ENCODE results near the gene COQ4. TPM values are rescaled to one million over a fixed set of nuclear protein-coding genes. Genes with fewer than 3 reads are reported as not detected.

COQ4 gene
- total RNA-seq, 1 donor from 2014 or later, result 56.2 TPM

DNA sequence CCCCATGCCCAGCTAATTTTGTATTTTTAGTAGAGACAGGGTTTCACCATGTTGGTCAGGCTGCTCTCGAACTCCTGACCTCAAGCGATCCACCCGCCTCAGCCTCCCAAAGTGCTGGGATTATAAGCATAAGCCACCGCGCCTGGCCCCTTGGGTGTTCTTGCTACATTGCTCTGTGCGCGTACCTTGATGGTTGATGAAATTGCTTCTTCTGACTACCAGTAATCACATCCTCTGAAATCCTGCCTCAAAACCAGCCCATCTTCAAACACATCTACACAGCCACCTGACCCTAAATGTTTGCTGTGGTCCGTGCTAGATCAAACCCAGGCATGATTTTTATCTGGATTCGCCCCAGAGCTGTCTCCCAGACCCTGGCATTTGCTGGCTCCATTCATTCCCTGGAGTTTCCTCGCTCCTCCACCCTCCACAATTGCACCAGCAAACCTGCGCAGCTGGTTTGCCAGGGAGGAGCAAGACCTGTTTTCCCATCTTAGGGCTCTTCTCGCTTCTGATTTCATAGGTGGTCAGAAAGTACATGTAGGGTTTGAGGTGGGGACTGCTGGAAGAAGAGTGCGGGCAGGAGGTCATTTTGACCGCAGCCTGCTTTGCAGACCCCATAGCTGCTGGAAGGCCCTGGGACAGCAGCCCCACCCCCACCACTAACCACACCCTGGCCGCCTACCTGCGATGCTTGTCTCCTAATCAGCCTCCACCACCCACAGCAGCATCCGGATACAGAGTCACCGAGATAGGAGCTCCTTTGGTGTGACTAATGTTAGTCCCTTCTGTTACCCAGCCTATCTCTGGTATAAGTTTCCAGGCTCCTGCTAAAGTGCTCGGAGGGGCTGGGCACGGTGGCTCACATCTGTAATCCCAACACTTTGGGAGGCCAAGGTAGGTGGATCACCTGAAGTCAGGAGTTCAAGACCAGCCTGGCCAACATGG, 23.8 kb upstream of the COQ4 start:
- Mint-ChIP-seq H3K4me3 (no peak overlapping the region), H3K27me3 (ENCODE audit: low read depth) (no peaks in the 10 kb centered on the region), H3K36me3 (peaks cover 2% of the 10 kb centered on the region), H3K4me1 (peaks cover 7% of the 10 kb centered on the region), H3K9me3 (no peaks in the 10 kb centered on the region), H3K27ac (peak overlapping the region; percentile 47)
- TF ChIP-seq, protein P1, sequence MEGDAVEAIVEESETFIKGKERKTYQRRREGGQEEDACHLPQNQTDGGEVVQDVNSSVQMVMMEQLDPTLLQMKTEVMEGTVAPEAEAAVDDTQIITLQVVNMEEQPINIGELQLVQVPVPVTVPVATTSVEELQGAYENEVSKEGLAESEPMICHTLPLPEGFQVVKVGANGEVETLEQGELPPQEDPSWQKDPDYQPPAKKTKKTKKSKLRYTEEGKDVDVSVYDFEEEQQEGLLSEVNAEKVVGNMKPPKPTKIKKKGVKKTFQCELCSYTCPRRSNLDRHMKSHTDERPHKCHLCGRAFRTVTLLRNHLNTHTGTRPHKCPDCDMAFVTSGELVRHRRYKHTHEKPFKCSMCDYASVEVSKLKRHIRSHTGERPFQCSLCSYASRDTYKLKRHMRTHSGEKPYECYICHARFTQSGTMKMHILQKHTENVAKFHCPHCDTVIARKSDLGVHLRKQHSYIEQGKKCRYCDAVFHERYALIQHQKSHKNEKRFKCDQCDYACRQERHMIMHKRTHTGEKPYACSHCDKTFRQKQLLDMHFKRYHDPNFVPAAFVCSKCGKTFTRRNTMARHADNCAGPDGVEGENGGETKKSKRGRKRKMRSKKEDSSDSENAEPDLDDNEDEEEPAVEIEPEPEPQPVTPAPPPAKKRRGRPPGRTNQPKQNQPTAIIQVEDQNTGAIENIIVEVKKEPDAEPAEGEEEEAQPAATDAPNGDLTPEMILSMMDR (IDR thresholded peaks at IDR 0.05; ENCODE audit: unreplicated experiment), result no peak
- DNase-seq (ENCODE audit: low spot score in 2 of 2, unreplicated experiment in 2 of 2), result no peak

DNA sequence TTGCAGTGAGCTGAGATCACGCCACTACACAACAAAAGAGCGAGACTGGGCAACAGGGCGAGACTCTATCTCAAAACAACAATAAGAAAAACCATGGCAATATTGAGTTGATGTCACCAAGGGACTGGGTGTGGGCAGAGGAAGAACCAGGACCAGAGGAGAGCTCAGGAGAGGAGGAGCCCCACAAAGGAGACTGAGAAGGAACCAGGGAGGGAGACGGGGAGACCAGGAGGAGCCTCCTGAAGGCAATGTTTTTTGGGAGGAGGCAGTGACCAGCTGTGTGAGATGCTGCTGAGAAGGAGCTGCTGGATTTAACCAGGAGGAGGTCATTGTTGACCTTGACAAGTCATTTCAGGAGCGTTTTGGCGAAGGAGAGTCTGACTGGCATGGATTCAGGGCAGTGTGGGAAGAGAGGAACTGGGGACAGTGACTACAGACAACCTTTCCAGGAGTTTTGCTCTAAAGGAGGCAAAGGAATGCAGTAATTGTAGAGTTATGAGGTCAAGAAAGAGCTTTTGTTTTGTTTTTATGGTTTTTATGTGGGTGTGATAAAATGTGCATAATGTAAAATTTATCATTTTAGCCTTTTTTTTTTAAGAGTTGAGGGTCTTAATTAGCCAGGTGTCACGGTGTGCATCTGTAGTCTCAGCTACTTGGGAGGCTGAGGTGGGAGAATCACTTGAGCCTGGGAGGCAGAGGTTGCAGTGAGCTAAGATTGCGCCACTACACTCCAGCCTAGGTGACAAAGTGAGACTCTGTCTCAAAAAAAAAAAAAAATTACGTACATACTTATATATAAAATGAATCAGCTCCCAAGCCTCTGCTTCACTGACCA, 18.3 kb upstream of the COQ4 start:
- no peak for DNase-seq (ENCODE audit: low spot score in 2 of 2, unreplicated experiment in 2 of 2)
- Mint-ChIP-seq H3K4me1 (no peaks in the 10 kb centered on the region), H3K4me3 (no peak overlapping the region), H3K27ac (no peak overlapping the region), H3K9me3 (no peaks in the 10 kb centered on the region), H3K27me3 (ENCODE audit: low read depth) (no peaks in the 10 kb centered on the region), H3K36me3 (peaks cover 8% of the 10 kb centered on the region)
- TF ChIP-seq, protein P1 (IDR thresholded peaks at IDR 0.05; ENCODE audit: unreplicated experiment), result no peak

DNA sequence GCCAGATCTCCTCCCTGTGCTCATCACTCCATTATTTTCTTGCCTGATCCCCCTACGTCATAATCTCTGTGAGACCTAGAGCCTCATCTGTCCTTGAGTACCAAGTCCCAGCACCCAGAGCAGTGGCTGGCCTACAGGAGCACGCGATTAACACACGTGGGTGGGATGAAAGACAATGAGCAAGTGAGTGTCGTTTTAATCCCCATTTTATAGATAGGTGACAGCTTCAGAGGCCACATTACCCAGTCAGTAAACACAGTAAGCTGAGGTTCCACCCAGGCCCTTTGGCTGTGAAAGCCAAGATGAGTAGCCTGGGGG, 17.7 kb upstream of the COQ4 start:
- H3K27me3 Mint-ChIP-seq (ENCODE audit: low read depth), result no peaks in the 10 kb centered on the region
- no peaks in the 10 kb centered on the region for H3K4me1 Mint-ChIP-seq
- H3K4me3 Mint-ChIP-seq, result no peak overlapping the region
- TF ChIP-seq, protein P1 (IDR thresholded peaks at IDR 0.05; ENCODE audit: unreplicated experiment), result no peak
- H3K36me3 Mint-ChIP-seq, result peaks cover 12% of the 10 kb centered on the region
- H3K27ac Mint-ChIP-seq, result no peak overlapping the region
- H3K9me3 Mint-ChIP-seq, result no peaks in the 10 kb centered on the region
- no peak for DNase-seq (ENCODE audit: low spot score in 2 of 2, unreplicated experiment in 2 of 2)

DNA sequence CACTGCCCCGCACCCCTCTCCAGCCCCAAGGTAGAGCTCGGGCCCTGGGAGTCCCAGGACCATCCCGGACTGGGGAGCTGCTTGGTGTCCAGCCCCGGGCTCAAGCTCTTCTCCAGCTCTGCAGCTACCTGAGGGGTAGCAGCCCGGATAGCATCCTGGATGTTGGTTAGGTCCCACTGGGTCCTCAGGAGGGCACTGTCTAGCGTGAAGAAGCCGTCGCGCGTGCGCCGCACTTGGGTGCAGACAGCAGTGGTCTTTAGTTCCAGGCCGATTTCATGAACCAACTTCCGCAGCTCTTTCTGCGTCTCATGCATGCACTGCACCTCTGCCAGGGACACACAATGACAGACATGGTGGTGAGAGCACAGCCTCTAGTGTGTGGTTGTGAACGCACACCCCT, 13.1 kb upstream of the COQ4 start:
- no peaks in the 10 kb centered on the region for H3K27me3 Mint-ChIP-seq (ENCODE audit: low read depth)
- no peak overlapping the region for H3K4me3 Mint-ChIP-seq
- H3K36me3 Mint-ChIP-seq, result peaks cover 24% of the 10 kb centered on the region
- TF ChIP-seq, protein P1 (IDR thresholded peaks at IDR 0.05; ENCODE audit: unreplicated experiment), result no peak
- no peaks in the 10 kb centered on the region for H3K4me1 Mint-ChIP-seq
- DNase-seq (ENCODE audit: low spot score in 2 of 2, unreplicated experiment in 2 of 2), result no peak
- no peak overlapping the region for H3K27ac Mint-ChIP-seq
- H3K9me3 Mint-ChIP-seq, result no peaks in the 10 kb centered on the region

DNA sequence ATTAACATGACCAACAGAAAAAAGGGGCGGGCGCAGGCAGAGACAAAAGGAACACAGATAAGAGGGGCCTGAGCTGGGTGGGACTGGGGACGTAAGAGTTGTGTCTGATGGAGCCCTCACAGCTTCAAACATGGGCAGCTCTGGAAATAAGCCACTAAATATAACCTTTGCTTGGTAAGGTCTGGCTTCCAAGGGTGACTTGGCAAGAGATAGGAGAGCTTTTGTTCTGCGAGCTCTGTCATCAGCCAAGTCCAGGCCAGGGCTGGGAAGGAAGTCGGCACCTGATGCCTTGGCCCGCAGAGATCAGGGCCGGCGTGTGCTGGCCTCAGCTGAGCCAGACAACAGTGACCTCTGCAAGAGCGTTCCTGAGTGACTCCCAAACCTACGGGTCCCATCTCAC, 12.2 kb upstream of the COQ4 start:
- Mint-ChIP-seq H3K36me3 (peaks cover 24% of the 10 kb centered on the region), H3K27ac (no peak overlapping the region), H3K4me3 (no peak overlapping the region), H3K4me1 (no peaks in the 10 kb centered on the region), H3K9me3 (no peaks in the 10 kb centered on the region), H3K27me3 (ENCODE audit: low read depth) (no peaks in the 10 kb centered on the region)
- no peak for DNase-seq (ENCODE audit: low spot score in 2 of 2, unreplicated experiment in 2 of 2)
- TF ChIP-seq, protein P1 (IDR thresholded peaks at IDR 0.05; ENCODE audit: unreplicated experiment), result no peak
